Purkinje cell (primary cell): ENCODE measurements around the gene AANAT. TPM values are rescaled to one million over a fixed set of nuclear protein-coding genes. Genes with fewer than 3 reads are reported as not detected.

ENCODE experiments used
- polyA plus RNA-seq: library from polyadenylated mRNA; unstranded; fragments of >200 nt; fragmentation: Nextera tagmentation; gene quantifications from 2 replicates; pipeline ENCODE4 v1.2.1, GENCODE V29; 2014

Gene AANAT
- not detected in 2 replicates for polyA plus RNA-seq

GRCh38 chr17:76467366-76467765 lies at the start of gene AANAT:
Gene AANAT (plus strand): TSS chr17:76467603. CDS start chr17:76468747, 1,144 bp downstream.

DNA sequence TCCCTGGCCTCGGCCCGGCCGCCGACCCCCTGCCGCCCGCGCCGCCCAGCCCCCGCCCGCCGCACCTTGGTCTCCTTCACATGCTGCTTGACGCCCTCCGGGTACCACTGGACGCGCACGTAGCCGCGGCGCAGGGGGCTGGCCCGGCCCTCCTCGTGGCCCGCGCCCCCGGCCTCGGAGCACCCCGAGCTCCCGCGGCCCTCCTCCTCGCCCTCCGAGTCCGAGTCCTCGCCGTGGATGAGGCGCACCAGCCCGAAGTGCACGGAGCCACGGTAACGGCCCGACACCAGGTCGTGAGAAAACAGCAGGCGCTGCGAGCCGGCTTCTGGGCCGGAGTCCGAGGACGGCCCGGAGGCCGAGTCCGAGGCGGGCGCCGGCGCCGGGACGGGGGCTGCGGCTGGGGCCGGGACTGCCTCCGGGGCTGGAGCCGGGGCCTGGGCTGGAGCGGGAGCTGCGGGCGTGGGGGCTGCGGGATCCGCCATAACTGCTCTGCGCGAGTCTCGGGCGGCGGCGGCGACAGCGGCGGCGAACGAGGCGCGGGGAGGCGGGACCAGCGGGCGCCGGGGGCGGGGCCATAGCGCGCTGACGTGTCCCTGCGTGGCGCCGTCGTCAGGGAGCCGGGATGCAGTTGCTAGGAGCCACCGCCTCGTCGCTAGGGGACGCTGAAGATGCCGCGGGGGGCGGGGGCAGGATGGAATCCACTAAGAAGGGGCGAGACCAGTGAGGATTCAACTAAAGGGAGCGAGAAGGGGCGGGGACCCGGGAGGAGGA lies 14.6 kb upstream of the AANAT start, which contains the start of gene UBE2O:
Gene UBE2O, minus strand, starts transcription at position 493 of the 771 bp plus-strand sequence. Its CDS starts 11 bp downstream, at position 482.

GRCh38 chr17:76501018-76501826 lies 33.8 kb downstream of the AANAT start, which contains the start of gene RHBDF2:
Gene RHBDF2 (minus strand): TSS chr17:76501423. CDS start chr17:76481524, 19,899 bp downstream.

Other genes starting within 250 kb of the AANAT start
- 38.1 and 46.4 TPM in 2 replicates for gene RNF157, start 227.1 kb upstream of the AANAT start, polyA plus RNA-seq
- gene UBALD2, start 202.3 kb upstream of the AANAT start, polyA plus RNA-seq = 0.25 and 3.3 TPM in 2 replicates
- 0.21 and 0.31 TPM in 2 replicates for gene QRICH2, start 159.3 kb upstream of the AANAT start, polyA plus RNA-seq
- 26.9 and 32.5 TPM in 2 replicates for gene PRPSAP1, start 113.7 kb upstream of the AANAT start, polyA plus RNA-seq
- gene SPHK1, start 83.0 kb upstream of the AANAT start, polyA plus RNA-seq = 0.13 and 0.78 TPM in 2 replicates
- 5.9 and 11.2 TPM in 2 replicates for gene UBE2O, start 14.5 kb upstream of the AANAT start, polyA plus RNA-seq
- not detected in 2 replicates for gene RHBDF2, start 33.8 kb downstream of the AANAT start, polyA plus RNA-seq
- 0.28 and 0.83 TPM in 2 replicates for gene CYGB, start 70.1 kb downstream of the AANAT start, polyA plus RNA-seq
- 4.4 and 4.9 TPM in 2 replicates for gene PRCD, start 72.4 kb downstream of the AANAT start, polyA plus RNA-seq
- not detected in 2 replicates for gene ST6GALNAC2, start 118.3 kb downstream of the AANAT start, polyA plus RNA-seq
- not detected in 2 replicates for gene ST6GALNAC1, start 176.2 kb downstream of the AANAT start, polyA plus RNA-seq
- gene MXRA7, start 243.4 kb downstream of the AANAT start, polyA plus RNA-seq = 33.4 and 33.6 TPM in 2 replicates